NCI-H510A treated with DMSO at 0.1 percent for 48 hours (cell line): Measurements from ENCODE around the gene ST13.
"Not testable (repeated sequence)": the region's sequence is repeated elsewhere in the genome, so short reads cannot be mapped to it uniquely, and the experiment has no call there.

ENCODE experiments used
- DNase-seq: peaks from one replicate; lab custom pipeline; 2025; lab: John Stamatoyannopoulos, UW

ST13 gene

GRCh38 chr22:40781749-40782148 lies 74.7 kb downstream of the ST13 start:
- not testable (repeated sequence) for DNase-seq
